ENCODE data around the gene HELZ. TPM values are rescaled to one million over a fixed set of nuclear protein-coding genes. Genes with fewer than 3 reads are reported as not detected.

Gene HELZ
- polyA plus RNA-seq, 2 of the 4 experiments (the other 2 are of a cell fraction) = 5.6 to 18.3 TPM

GRCh38 chr17:67283731-67284516 lies 38.9 kb upstream of the HELZ start:
- ATAC-seq (no peak), DNase-seq (ENCODE audit: low read depth in 1 of 2, low spot score in 1 of 2) (no peak), FAIRE-seq (no peak)
- POLR2A ChIA-PET = no interaction called here
- whole genome bisulfite sequencing (ENCODE audit: missing lambda C conversion rate) = 67% methylated on average over 5 of the region's 5 CpGs
- no peaks in the 10 kb centered on the region for H3K4me1 ChIP-seq
- no peak overlapping the region for H3K4me2 ChIP-seq
- CTCF ChIA-PET = interaction anchor here (0.9 to 1.7 kb wide), 2 partner anchors 9 to 10 kb away, joined by 3 to 8 read pairs; no protein-coding TSS in a partner anchor
- H3K4me3 ChIP-seq = no peak overlapping the region
- H3K27ac ChIP-seq = no peak overlapping the region
- TF ChIP-seq TFCP2L1 (CRISPR knock-in tag; IDR thresholded peaks at IDR 0.05) = no peak
- no peak for TF ChIP-seq CTCF (IDR thresholded peaks at IDR 0.05)
- TF ChIP-seq KDM1A (IDR thresholded peaks at IDR 0.05; ENCODE audit: low read depth) = no peak
- TF ChIP-seq E2F6 (IDR thresholded peaks at IDR 0.05; ENCODE audit: borderline replicate concordance, low read depth) = no peak
- TF ChIP-seq NFE2L2 (conservative IDR thresholded peaks at IDR 0.05; ENCODE audit: low read length) = no peak
- no peak for TF ChIP-seq ATOH8 (CRISPR knock-in tag; IDR thresholded peaks at IDR 0.05; ENCODE audit: low read depth)
- TF ChIP-seq HOXA7 (CRISPR knock-in tag; IDR thresholded peaks at IDR 0.05) = no peak
- no peak for TF ChIP-seq CEBPB (IDR thresholded peaks at IDR 0.05)
- TF ChIP-seq HOXB5 (CRISPR knock-in tag; IDR thresholded peaks at IDR 0.05) = no peak
- TF ChIP-seq MAX (IDR thresholded peaks at IDR 0.05) = no peak
- no peak for TF ChIP-seq MYC (IDR thresholded peaks at IDR 0.05; ENCODE audit: borderline replicate concordance, low read length)
- TF ChIP-seq ZSCAN20 (CRISPR knock-in tag; IDR thresholded peaks at IDR 0.05) = no peak
- no peak for TF ChIP-seq HES2 (IDR thresholded peaks at IDR 0.05)
- no peak for TF ChIP-seq ZNF302 (CRISPR knock-in tag; IDR thresholded peaks at IDR 0.05)
- no peak for TF ChIP-seq RNF2 (IDR thresholded peaks at IDR 0.05; ENCODE audit: borderline replicate concordance, low read depth)
- no peak for TF ChIP-seq ESRRA (IDR thresholded peaks at IDR 0.05; ENCODE audit: borderline replicate concordance, low read length)
- no peak for TF ChIP-seq EHF (CRISPR knock-in tag; IDR thresholded peaks at IDR 0.05)
- no peaks in the 10 kb centered on the region for H3K9me3 ChIP-seq

- CTCF ChIA-PET = interaction anchor here (1.0 to 1.2 kb wide), 2 partner anchors 9 to 12 kb away, joined by 3 to 6 read pairs; no protein-coding TSS in a partner anchor
- H3K4me2 ChIP-seq = no peak overlapping the region
- 74% methylated on average over 8 of the region's 8 CpGs for WGBS (ENCODE audit: missing lambda C conversion rate)
- no peak overlapping the region for H3K27ac ChIP-seq
- no peak for DNase-seq (ENCODE audit: low read depth in 1 of 2, low spot score in 1 of 2)
- POLR2A ChIA-PET = no interaction called here
- no peak for ATAC-seq
- FAIRE-seq = no peak
- H3K4me1 ChIP-seq = no peaks in the 10 kb centered on the region
- H3K9me3 ChIP-seq = no peaks in the 10 kb centered on the region
- no peak overlapping the region for H3K4me3 ChIP-seq
- TF ChIP-seq POLR2A (IDR thresholded peaks at IDR 0.05; ENCODE audit: low read length) (no peak), RNF2 (IDR thresholded peaks at IDR 0.05; ENCODE audit: borderline replicate concordance, low read depth) (no peak), SREBF2 (IDR thresholded peaks at IDR 0.05) (no peak), NR3C1 (IDR thresholded peaks at IDR 0.05) (no peak), REST (IDR thresholded peaks at IDR 0.05) (no peak), ZC3H11A (IDR thresholded peaks at IDR 0.05) (no peak), EHF (CRISPR knock-in tag; IDR thresholded peaks at IDR 0.05) (no peak), PBX3 (IDR thresholded peaks at IDR 0.05) (no peak), ELK1 (IDR thresholded peaks at IDR 0.05; ENCODE audit: low read depth, low read length) (no peak), KDM5A (IDR thresholded peaks at IDR 0.05) (no peak)
Measured at GRCh38 chr17:67281743-67282142, 36.7 kb upstream of the HELZ start.
